Stimulated activated naive CD8-positive, alpha-beta T cell treated with anti-CD3 and anti-CD28 coated beads, Interleukin-15, Interleukin-2, amounts not matched to agents 100 U/mL and 50 U/mL, for 24 hours (primary cell): ENCODE data around the gene PPP1CC.
A peak's percentile ranks its signal among the peaks of the same experiment; 100 is the strongest.

Experiments
- ATAC-seq: fragments of 150-1000 bp; cut with Tn5 transposase; one replicate; pipeline ENCODE4 v1.10.0; 2021
- DNase-seq: peaks from one replicate; pipeline ENCODE4 v3.0.0; 2021

Gene PPP1CC

GRCh38 chr12:110687396-110688169, 55.1 kb downstream of the PPP1CC start:
- ATAC-seq (no peak), DNase-seq (no peak)

- DNase-seq: no peak
- no peak for ATAC-seq
Measured at GRCh38 chr12:110686294-110686903, 56.3 kb downstream of the PPP1CC start.

GRCh38 chr12:110684312-110684836, 58.3 kb downstream of the PPP1CC start:
- ATAC-seq: no peak
- no peak for DNase-seq

GRCh38 chr12:110683888-110684287, 58.8 kb downstream of the PPP1CC start:
- no peak for ATAC-seq
- DNase-seq: no peak

- DNase-seq (no peak), ATAC-seq (no peak)
Measured at GRCh38 chr12:110680032-110680431, 62.7 kb downstream of the PPP1CC start.

GRCh38 chr12:110679201-110679600, 63.5 kb downstream of the PPP1CC start:
- ATAC-seq (no peak), DNase-seq (no peak)

- ATAC-seq (peak; percentile 21), DNase-seq (no peak)
Measured at GRCh38 chr12:110677982-110678381, 64.7 kb downstream of the PPP1CC start.

- no peak for DNase-seq
- peak; percentile 23 for ATAC-seq
Measured at GRCh38 chr12:110677206-110677911, 65.3 kb downstream of the PPP1CC start.

GRCh38 chr12:110676171-110676570, 66.5 kb downstream of the PPP1CC start:
- no peak for DNase-seq
- ATAC-seq: no peak

GRCh38 chr12:110670161-110670701, 72.5 kb downstream of the PPP1CC start:
- ATAC-seq (peak; percentile 62), DNase-seq (peak; percentile 69)
